Activated CD4-positive, alpha-beta memory T cell treated with anti-CD3 and anti-CD28 coated beads, Interleukin-2, amount 10 ng/mL, durations not matched to agents 7 days and 5 days (primary cell): ENCODE data around the gene HSD17B7. TPM values are rescaled to one million over a fixed set of nuclear protein-coding genes. Genes with fewer than 3 reads are reported as not detected.
A peak's percentile ranks its signal among the peaks of the same experiment; 100 is the strongest.
"Not testable (repeated sequence)": the region's sequence is repeated elsewhere in the genome, so short reads cannot be mapped to it uniquely, and the experiment has no call there.

Source experiments
- CTCF ChIA-PET: fragments of 350-600 bp; sonication (Branson Sonifier 250); formaldehyde crosslinking; loops from one replicate; lab custom pipeline; 2021; ENCODE audit warnings: antibody characterized with exemption, inconsistent platforms; lab: Charles Lee
- POLR2A ChIA-PET: fragments of 350-600 bp; sonication (Branson Sonifier 250); formaldehyde crosslinking; loops from one replicate; lab custom pipeline; 2021; ENCODE audit warnings: antibody characterized with exemption; lab: Charles Lee
- DNase-seq: peaks from one replicate; pipeline ENCODE4 v3.0.0-alpha.2; 2020
- H3K27ac Mint-ChIP-seq: one replicate; pipeline ENCODE4 v1.8.0; 2021; ENCODE audit warnings: mild to moderate bottlenecking, mixed read lengths
- H3K27me3 Mint-ChIP-seq: one replicate; pipeline ENCODE4 v1.8.0; 2021; ENCODE audit warnings: mixed read lengths
- H3K36me3 Mint-ChIP-seq: one replicate; pipeline ENCODE4 v1.8.0; 2021; ENCODE audit warnings: low read depth, mixed read lengths
- H3K4me1 Mint-ChIP-seq: one replicate; pipeline ENCODE4 v1.8.0; 2021; ENCODE audit warnings: mixed read lengths
- H3K4me3 Mint-ChIP-seq: one replicate; pipeline ENCODE4 v1.8.0; 2021; ENCODE audit warnings: mild to moderate bottlenecking, mixed read lengths
- H3K9me3 Mint-ChIP-seq: one replicate; pipeline ENCODE4 v1.8.0; 2021; ENCODE audit warnings: mixed read lengths
- total RNA-seq, 2 experiments: library from RNA; stranded (reverse); gene quantifications; one replicate each; pipeline ENCODE4 v1.2.3, GENCODE V29; 2021

The HSD17B7 gene
- total RNA-seq, 2 experiments from 2014 or later = 33.0 to 39.4 TPM

DNA sequence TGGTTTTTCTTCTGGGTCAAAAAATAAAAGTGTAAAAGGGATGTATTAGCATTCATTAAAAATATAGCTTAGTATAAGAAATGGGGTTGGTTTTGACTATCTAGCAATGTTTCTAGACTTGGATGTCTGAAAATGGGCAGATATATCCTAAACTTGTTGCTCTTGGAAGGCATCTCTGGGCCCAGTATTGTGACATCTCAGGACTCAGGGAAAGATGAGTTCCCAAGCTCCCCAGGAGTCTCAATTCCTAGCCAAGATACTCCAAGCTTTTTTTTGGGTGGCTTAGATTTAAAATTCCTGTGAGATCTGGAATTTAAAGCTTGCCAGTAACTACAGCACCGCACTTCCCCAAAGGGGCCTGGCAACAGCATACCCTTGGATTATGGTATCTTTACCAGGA, 11.5 kb upstream of the HSD17B7 start:
- no peaks in the 10 kb centered on the region for H3K36me3 Mint-ChIP-seq
- no peaks in the 10 kb centered on the region for H3K9me3 Mint-ChIP-seq
- CTCF ChIA-PET = no interaction called here
- no peak overlapping the region for H3K4me3 Mint-ChIP-seq
- POLR2A ChIA-PET = no interaction called here
- H3K27ac Mint-ChIP-seq = no peak overlapping the region
- DNase-seq = no peak
- H3K4me1 Mint-ChIP-seq = no peaks in the 10 kb centered on the region
- H3K27me3 Mint-ChIP-seq = peaks cover 12% of the 10 kb centered on the region

DNA sequence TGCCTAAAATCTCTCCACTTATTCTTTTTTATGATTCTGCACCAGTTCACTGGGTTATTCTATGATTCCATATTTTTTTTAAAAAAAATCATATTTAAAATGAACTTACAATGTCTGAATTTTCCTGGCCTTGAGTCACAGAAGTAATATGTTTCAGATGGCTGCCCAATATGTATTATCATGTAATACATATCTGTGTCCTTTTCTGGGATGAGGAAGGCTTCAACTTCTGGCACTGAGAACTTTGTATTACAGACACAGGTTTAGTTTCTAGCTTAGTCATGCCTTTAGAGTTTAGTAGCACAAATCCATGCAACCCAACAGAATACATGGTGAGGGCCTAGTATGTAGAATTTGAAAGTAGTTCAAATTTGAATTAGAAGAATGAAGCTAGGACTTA, 7.8 kb upstream of the HSD17B7 start:
- POLR2A ChIA-PET = no interaction called here
- no peaks in the 10 kb centered on the region for H3K4me1 Mint-ChIP-seq
- CTCF ChIA-PET = no interaction called here
- H3K27ac Mint-ChIP-seq = no peak overlapping the region
- peaks cover 12% of the 10 kb centered on the region for H3K27me3 Mint-ChIP-seq
- no peak overlapping the region for H3K4me3 Mint-ChIP-seq
- no peaks in the 10 kb centered on the region for H3K36me3 Mint-ChIP-seq
- no peaks in the 10 kb centered on the region for H3K9me3 Mint-ChIP-seq
- no peak for DNase-seq

DNA sequence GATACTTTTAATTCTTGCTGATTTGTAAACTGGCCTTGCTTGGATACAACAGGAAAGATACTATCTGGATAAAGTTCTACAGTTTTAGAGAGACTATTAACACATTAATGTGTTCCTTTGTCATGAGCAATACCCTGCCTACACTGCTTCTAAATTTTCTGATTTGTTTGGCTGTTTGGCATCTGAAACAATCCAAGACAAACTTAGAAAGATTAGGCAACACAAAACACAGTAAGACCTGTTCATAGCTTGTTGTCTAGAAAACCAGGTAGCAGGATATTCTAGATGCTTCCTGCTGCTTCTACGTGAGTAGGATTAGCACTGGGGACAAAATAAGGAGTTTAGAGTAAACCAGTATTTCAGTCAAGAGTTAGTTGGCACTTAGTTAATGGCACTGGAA, 5.6 kb upstream of the HSD17B7 start:
- DNase-seq, H3K4me1 Mint-ChIP-seq, POLR2A ChIA-PET, H3K4me3 Mint-ChIP-seq, H3K36me3 Mint-ChIP-seq, CTCF ChIA-PET, H3K9me3 Mint-ChIP-seq, H3K27ac Mint-ChIP-seq: not testable (repeated sequence)
- H3K27me3 Mint-ChIP-seq = peaks cover 12% of the 10 kb centered on the region

DNA sequence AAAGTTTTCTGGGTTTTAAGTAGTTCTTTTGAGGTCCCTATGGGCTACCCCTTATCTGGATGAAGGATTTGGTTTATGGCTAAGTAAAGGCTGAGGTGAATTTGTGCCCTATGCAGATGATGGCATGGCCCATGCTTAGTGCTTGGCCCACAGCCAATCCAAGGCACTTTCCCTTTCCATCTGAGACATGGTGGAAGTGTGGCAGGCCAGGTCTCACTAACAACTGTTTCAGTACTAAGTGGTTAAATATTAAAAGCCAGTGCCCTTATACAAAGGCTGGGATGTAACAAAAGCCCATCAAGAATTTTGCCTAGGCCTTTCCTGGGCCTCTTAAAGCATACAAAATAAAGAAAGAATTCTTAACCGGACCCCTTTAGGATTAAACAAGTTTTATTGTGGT, 1.7 kb upstream of the HSD17B7 start:
- H3K27me3 Mint-ChIP-seq, DNase-seq, POLR2A ChIA-PET, CTCF ChIA-PET, H3K9me3 Mint-ChIP-seq, H3K36me3 Mint-ChIP-seq, H3K27ac Mint-ChIP-seq, H3K4me3 Mint-ChIP-seq: not testable (repeated sequence)
- H3K4me1 Mint-ChIP-seq = peaks cover 12% of the 10 kb centered on the region

DNA sequence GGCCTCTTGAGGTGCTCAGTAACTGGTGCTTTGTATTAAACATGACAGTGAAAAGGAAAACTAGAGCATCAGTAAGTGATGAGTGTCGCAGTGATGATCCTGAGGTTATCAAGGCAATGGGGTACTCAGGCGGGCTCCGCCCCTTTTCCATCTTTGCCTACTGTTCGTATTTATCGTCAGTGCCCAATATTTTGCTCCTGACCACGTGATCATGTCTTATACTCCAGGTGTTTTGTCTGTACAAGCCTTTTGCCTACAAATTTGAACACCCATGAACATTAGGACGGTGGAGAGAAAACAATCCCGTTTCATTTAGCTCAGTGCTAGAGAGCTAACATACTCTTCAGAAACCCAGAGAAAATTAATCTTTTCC, 469 bp downstream of the HSD17B7 start:
- H3K9me3 Mint-ChIP-seq, DNase-seq, H3K27me3 Mint-ChIP-seq, CTCF ChIA-PET, POLR2A ChIA-PET: not testable (repeated sequence)
- peaks cover 15% of the 10 kb centered on the region for H3K4me1 Mint-ChIP-seq
- peak overlapping the region; percentile 91 for H3K27ac Mint-ChIP-seq
- peak overlapping the region; percentile 86 for H3K4me3 Mint-ChIP-seq
- H3K36me3 Mint-ChIP-seq = peaks cover 10% of the 10 kb centered on the region

DNA sequence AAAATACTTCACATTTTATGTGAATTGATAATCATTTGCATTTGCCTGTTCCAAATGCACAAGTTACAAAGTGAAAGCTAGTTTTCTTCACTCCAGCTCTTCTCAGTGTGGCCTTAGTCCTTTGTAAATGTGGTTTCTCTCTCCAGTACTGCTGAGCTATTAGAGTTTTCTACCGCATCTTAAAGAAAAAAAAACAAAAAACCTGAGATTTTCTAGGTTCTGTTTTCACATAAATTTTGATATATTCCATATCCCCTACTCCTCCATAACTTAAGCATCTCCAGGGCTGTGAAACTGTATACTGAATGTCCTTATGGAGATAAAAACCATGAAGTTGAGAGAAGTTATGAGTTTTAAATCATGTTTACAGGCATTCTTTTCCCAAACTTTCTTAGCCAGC, 3.8 kb downstream of the HSD17B7 start:
- H3K4me3 Mint-ChIP-seq, DNase-seq, H3K27me3 Mint-ChIP-seq, H3K9me3 Mint-ChIP-seq, CTCF ChIA-PET, H3K27ac Mint-ChIP-seq, POLR2A ChIA-PET: not testable (repeated sequence)
- Mint-ChIP-seq H3K4me1 (peaks cover 18% of the 10 kb centered on the region), H3K36me3 (peaks cover 33% of the 10 kb centered on the region)

DNA sequence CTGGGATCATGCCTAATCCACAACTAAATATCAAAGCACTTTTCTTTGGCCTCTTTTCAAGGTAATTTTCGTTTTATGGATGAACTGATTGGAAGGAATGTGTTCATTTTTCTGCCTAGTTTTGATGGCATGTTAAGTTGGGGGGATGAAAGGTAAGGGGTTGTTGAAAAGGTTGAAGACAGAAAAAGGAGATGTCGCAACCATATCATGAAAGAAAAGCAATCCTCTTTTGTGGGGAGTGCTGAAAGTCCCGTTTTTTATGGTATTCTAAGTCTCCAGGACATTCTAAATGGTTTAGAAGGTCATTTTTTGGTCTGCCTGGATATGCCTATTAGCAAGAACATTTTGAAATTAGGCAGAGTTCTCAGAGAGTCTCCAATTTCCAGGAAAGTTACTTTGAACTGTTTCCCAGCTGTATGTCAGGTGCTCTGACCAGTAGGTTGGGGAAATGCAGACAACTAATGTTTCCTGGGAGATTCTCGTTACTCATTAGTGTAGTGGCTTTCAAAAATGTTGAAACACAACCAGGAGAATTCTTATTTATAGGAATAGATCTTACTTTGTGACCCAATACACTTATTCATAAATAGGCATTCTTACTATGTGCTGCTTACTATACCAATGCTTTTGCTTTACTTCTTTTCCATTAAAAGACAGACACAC, 6.2 kb downstream of the HSD17B7 start:
- H3K27ac Mint-ChIP-seq, H3K27me3 Mint-ChIP-seq, H3K4me3 Mint-ChIP-seq, H3K9me3 Mint-ChIP-seq, POLR2A ChIA-PET, DNase-seq, CTCF ChIA-PET: not testable (repeated sequence)
- peaks cover 54% of the 10 kb centered on the region for H3K36me3 Mint-ChIP-seq
- H3K4me1 Mint-ChIP-seq = peaks cover 15% of the 10 kb centered on the region

DNA sequence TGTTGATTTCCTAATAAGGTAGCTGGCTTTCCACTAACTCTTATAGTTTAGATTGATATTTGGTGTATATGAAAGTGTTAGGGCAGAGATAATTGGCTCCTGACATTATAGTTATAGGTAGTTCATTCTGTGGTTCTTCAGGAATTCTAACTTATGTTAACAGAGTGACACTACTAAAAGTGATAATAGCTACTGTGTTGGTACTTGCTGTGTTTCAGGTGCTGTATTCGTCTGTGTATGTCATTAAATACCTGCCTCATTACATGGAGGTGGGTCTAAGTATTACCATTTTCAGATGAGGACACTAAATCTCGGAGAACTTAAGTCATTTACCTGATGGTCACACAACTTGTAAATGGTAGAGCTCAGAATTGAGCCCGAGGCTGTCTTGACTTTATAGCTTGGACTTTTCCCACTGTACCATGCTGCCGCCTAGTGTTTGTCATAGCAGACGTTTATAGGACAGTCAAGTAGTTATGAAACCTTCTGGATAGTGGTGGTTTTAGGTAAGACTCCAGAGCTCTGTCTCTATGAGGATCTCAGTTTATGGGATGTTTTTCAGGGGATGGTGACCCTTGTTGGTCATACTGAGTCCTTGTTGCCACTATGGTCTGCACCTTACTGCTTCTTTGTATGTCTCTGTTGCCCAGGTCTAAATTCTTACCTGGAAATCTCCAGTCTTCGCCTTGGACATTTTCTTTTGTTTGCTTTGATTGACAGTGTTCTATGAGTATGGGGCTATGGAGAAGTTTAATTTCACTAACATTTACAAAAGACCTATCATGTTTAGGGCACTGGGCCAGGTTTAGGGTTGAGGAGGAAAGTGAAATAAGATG, 9.7 kb downstream of the HSD17B7 start:
- CTCF ChIA-PET = interaction anchor here (0.8 kb wide), 1 partner anchor 187 kb away, joined by 3 read pairs; no protein-coding TSS in a partner anchor
- H3K27me3 Mint-ChIP-seq, H3K4me3 Mint-ChIP-seq, DNase-seq, H3K4me1 Mint-ChIP-seq, H3K27ac Mint-ChIP-seq, POLR2A ChIA-PET, H3K9me3 Mint-ChIP-seq: not testable (repeated sequence)
- H3K36me3 Mint-ChIP-seq = peaks cover 66% of the 10 kb centered on the region

DNA sequence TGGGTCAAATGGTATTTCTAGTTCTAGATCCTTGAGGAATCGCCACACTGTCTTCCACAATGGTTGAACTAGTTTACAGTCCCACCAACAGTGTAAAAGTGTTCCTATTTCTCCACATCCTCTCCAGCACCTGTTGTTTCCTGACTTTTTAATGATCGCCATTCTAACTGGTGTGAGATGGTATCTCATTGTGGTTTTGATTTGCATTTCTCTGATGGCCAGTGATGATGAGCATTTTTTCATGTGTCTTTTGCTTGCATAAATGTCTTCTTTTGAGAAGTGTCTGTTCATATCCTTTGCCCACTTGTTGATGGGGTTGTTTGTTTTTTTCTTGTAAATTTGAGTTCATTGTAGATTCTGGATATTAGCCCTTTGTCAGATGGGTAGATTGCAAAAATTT, 17.0 kb downstream of the HSD17B7 start:
- H3K27me3 Mint-ChIP-seq, H3K27ac Mint-ChIP-seq, CTCF ChIA-PET, H3K4me3 Mint-ChIP-seq, H3K4me1 Mint-ChIP-seq, DNase-seq, H3K9me3 Mint-ChIP-seq, POLR2A ChIA-PET: not testable (repeated sequence)
- H3K36me3 Mint-ChIP-seq = peaks cover 74% of the 10 kb centered on the region

DNA sequence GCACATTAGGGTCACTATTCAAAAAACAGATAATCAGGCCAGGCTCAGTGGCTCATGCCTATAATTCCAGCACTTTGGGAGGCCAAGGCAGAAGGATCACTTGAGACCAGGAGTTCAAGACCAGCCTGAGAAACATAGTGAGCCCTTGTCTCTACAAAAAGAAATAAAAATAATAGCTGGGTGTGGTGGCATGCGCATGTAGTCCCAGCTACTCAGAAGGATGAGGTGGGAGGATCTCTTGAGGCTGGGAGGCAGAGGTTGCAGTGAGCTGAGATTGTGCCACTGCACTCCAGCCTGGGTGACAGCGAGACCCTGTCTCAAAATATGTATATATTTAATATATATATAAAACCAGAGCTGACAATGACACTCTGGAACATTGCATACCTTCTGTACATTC, 21.9 kb downstream of the HSD17B7 start:
- H3K27me3 Mint-ChIP-seq, H3K27ac Mint-ChIP-seq, DNase-seq, H3K4me1 Mint-ChIP-seq, CTCF ChIA-PET, POLR2A ChIA-PET, H3K4me3 Mint-ChIP-seq, H3K9me3 Mint-ChIP-seq: not testable (repeated sequence)
- peaks cover 37% of the 10 kb centered on the region for H3K36me3 Mint-ChIP-seq

DNA sequence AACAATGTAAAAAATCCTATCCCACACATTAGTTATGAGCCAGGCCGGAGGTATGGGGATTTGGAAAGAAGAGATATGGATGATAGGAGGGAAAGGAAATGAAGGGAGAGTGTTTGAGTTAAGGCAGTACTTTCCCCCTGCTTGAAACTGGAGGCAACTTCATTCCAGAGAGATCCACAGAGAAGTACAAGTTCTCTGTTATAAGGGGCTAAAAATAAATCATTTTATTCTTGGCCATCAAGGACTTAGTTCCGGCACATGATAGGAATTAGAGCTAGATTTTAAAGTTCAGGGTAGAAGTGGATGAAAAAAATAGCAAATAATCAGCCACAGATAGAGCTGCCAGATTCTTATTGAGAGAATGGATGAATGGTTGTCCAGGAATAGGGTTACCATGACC, 27.6 kb downstream of the HSD17B7 start:
- CTCF ChIA-PET, H3K27ac Mint-ChIP-seq, H3K36me3 Mint-ChIP-seq, H3K9me3 Mint-ChIP-seq, H3K4me3 Mint-ChIP-seq, POLR2A ChIA-PET, DNase-seq: not testable (repeated sequence)
- H3K27me3 Mint-ChIP-seq = peaks cover 13% of the 10 kb centered on the region
- H3K4me1 Mint-ChIP-seq = peaks cover 14% of the 10 kb centered on the region

DNA sequence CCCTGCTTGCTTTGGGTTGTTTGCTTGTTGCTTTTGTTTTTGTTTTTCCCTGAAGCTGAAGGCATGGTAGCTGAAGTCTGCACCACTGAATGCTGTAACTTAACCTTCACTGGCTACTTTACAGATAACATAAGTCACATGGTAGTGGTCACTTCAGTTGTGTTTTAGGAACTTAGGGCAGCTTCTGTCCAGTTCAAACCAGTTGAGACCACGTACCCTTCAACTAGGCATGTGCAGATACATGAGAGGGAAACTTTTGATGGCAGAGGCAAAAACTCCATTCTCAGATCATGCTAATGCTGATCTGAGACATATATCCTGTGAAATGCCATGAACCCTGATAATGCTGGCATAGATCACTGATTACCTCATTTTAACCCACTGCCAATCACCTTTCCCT, 28.2 kb downstream of the HSD17B7 start:
- CTCF ChIA-PET, H3K4me3 Mint-ChIP-seq, H3K36me3 Mint-ChIP-seq, POLR2A ChIA-PET, H3K27ac Mint-ChIP-seq, H3K9me3 Mint-ChIP-seq, DNase-seq: not testable (repeated sequence)
- Mint-ChIP-seq H3K4me1 (peaks cover 18% of the 10 kb centered on the region), H3K27me3 (peaks cover 13% of the 10 kb centered on the region)

DNA sequence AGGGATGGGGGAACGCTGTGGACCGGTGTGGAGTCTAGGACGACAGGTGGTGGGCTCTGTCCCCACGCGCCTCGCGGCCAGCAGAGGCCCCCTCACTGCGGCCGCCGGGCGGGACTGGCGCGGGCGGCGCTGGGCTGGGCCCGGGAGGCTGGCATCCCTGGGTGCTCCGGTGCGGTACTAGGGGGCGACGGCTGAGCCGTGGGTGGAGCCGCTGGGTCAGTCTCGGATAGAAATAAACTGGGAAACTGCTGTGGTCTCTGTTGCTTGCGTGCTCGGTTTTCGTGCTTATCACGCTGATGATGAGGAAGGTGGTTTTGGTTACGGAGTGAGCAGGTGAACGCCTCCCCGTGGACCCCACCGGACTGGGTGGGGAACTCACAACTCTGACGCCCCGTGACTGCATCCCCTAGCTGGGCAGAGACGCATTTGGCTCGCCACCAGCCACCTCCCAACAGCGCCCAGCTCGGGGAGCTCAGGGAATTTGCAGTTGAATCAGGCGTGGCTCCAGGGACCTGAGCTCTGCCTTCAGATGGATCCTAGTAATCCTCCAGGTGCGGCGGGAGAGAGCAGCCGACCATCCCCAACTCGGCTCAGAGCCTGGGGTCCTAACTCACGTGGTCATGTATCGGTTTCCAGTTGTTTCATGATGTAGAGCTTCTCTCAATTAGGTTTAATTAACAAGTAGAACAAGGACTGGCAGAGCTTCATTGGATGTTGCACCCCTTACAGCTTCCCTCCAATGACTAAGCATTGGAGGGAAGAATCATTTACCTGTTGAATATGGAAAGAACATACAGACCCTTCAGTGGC, 32.1 kb downstream of the HSD17B7 start:
- Mint-ChIP-seq H3K27ac (no peak overlapping the region), H3K4me1 (peaks cover 21% of the 10 kb centered on the region)
- peak; percentile 17 for DNase-seq

More for the DNA sequence above, 32.1 kb downstream of the HSD17B7 start:
- peak overlapping the region; percentile 64 for H3K4me3 Mint-ChIP-seq
- H3K36me3 Mint-ChIP-seq = no peaks in the 10 kb centered on the region
- H3K9me3 Mint-ChIP-seq = no peaks in the 10 kb centered on the region
- ChIA-PET POLR2A (no interaction called here), CTCF (interaction anchor here (0.7 kb wide), 1 partner anchor 835 kb away, joined by 3 read pairs; no protein-coding TSS in a partner anchor)
- peaks cover 27% of the 10 kb centered on the region for H3K27me3 Mint-ChIP-seq
